ENCODE results near the gene CECR2.

CECR2 gene

GRCh38 chr22:17443405-17444203 is 74.3 kb downstream of the CECR2 start:
- FAIRE-seq (no peak), DNase-seq (ENCODE audit: insufficient read length, low spot score) (no peak)

GRCh38 chr22:17444204-17444504 is 74.9 kb downstream of the CECR2 start:
- FAIRE-seq: no peak

GRCh38 chr22:17446698-17447097 is 77.4 kb downstream of the CECR2 start:
- DNase-seq (ENCODE audit: insufficient read length, low spot score): no peak
- no peak for FAIRE-seq

More at GRCh38 chr22:17444204-17444504, 74.9 kb downstream of the CECR2 start:
- DNase-seq (ENCODE audit: insufficient read length, low spot score): no peak

- FAIRE-seq (no peak), DNase-seq (ENCODE audit: insufficient read length, low spot score) (no peak)
These were observed 82.1 kb downstream of the CECR2 start for GRCh38 chr22:17451316-17451715.

GRCh38 chr22:17460895-17461294 is 91.6 kb downstream of the CECR2 start:
- DNase-seq (ENCODE audit: insufficient read length, low spot score): no peak
- FAIRE-seq: no peak

- DNase-seq (ENCODE audit: insufficient read length, low spot score): no peak
- no peak for FAIRE-seq
These were observed 101.7 kb downstream of the CECR2 start for GRCh38 chr22:17470880-17471500.

- FAIRE-seq (no peak), DNase-seq (ENCODE audit: insufficient read length, low spot score) (no peak)
These were observed 102.8 kb downstream of the CECR2 start for GRCh38 chr22:17471886-17472535.

- FAIRE-seq (no peak), DNase-seq (ENCODE audit: insufficient read length, low spot score) (no peak)
These were observed 103.7 kb downstream of the CECR2 start for GRCh38 chr22:17472932-17473331.

GRCh38 chr22:17475318-17476230 is 106.3 kb downstream of the CECR2 start:
- DNase-seq (ENCODE audit: insufficient read length, low spot score): no peak
- no peak for FAIRE-seq

GRCh38 chr22:17476838-17477237 is 107.6 kb downstream of the CECR2 start:
- no peak for DNase-seq (ENCODE audit: insufficient read length, low spot score)
- FAIRE-seq: no peak

GRCh38 chr22:17477391-17477833 is 108.2 kb downstream of the CECR2 start:
- FAIRE-seq (no peak), DNase-seq (ENCODE audit: insufficient read length, low spot score) (no peak)

- FAIRE-seq (no peak), DNase-seq (ENCODE audit: insufficient read length, low spot score) (no peak)
These were observed 109.9 kb downstream of the CECR2 start for GRCh38 chr22:17479135-17479534.

GRCh38 chr22:17481424-17481823 is 112.2 kb downstream of the CECR2 start:
- FAIRE-seq (no peak), DNase-seq (ENCODE audit: insufficient read length, low spot score) (no peak)

- DNase-seq (ENCODE audit: insufficient read length, low spot score): no peak
- FAIRE-seq: no peak
These were observed 114.6 kb downstream of the CECR2 start for GRCh38 chr22:17483688-17484372.

- FAIRE-seq: no peak
These were observed 115.3 kb downstream of the CECR2 start for GRCh38 chr22:17484608-17485007.

GRCh38 chr22:17486313-17486712 is 117.1 kb downstream of the CECR2 start:
- FAIRE-seq: no peak
- DNase-seq (ENCODE audit: insufficient read length, low spot score): no peak

More at GRCh38 chr22:17484608-17485007, 115.3 kb downstream of the CECR2 start:
- no peak for DNase-seq (ENCODE audit: insufficient read length, low spot score)

- no peak for DNase-seq (ENCODE audit: insufficient read length, low spot score)
- no peak for FAIRE-seq
These were observed 117.5 kb downstream of the CECR2 start for GRCh38 chr22:17486719-17487118.

GRCh38 chr22:17489101-17489500 is 119.8 kb downstream of the CECR2 start:
- no peak for FAIRE-seq
- no peak for DNase-seq (ENCODE audit: insufficient read length, low spot score)

- DNase-seq (ENCODE audit: insufficient read length, low spot score) (no peak), FAIRE-seq (no peak)
These were observed 121.9 kb downstream of the CECR2 start for GRCh38 chr22:17491090-17491640.

GRCh38 chr22:17492247-17492646 is 123.0 kb downstream of the CECR2 start:
- no peak for DNase-seq (ENCODE audit: insufficient read length, low spot score)
- FAIRE-seq: no peak

Measured in GM19239 (cell line).